GM20431 (cell line): ENCODE results near the gene PHC1.

Source experiments
- in situ Hi-C: fragments of 300-500 bp; cut with MseI, MboI; formaldehyde crosslinking; loops from one replicate; pipeline ENCODE4 v1.15.0; 2020; ENCODE audit warnings: low sequenced_read_pairs; ENCODE audit not compliant: unreplicated experiment

The PHC1 gene

GRCh38 chr12:8914033-8914715, at the start of gene PHC1:
TSS of gene PHC1 (plus strand) at chr12:8914509. CDS start at chr12:8917678, 3,169 bp downstream.
- in situ Hi-C loops, result loop anchor here (25.0 kb wide), 1 partner anchor 123 kb away; no protein-coding TSS in a partner anchor

- in situ Hi-C loops, result loop anchor here (25.0 kb wide), 1 partner anchor 179 kb away; the partner anchor contains the start of gene RIMKLB
These were observed 47.9 kb upstream of the PHC1 start for GRCh38 chr12:8866429-8866828.

GRCh38 chr12:8867009-8867408, 47.3 kb upstream of the PHC1 start:
- in situ Hi-C loops, result loop anchor here (25.0 kb wide), 1 partner anchor 180 kb away; the partner anchor contains the start of gene RIMKLB

GRCh38 chr12:8867786-8868185, 46.5 kb upstream of the PHC1 start:
- in situ Hi-C loops, result loop anchor here (25.0 kb wide), 1 partner anchor 180 kb away; the partner anchor contains the start of gene RIMKLB

DNA sequence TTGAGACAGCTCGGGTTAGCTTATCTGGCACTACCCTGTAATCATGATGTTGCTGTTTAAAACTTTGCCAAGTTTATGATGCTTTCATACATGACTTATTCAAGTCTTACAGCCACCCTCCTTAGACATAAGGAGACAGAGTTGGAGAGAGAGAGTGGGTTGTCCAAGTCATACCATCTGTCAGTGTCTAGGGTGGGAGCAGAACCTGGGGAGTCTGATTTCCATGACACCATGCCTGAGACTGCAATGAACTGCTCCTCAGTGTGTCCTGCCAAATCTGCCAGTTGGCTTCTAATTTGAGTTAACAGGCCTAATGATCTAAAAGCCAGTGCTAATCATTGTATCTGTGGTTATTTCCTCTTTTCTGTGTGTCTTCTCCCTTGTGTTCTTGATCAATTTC, 43.7 kb upstream of the PHC1 start:
- in situ Hi-C loops, result loop anchor here (25.0 kb wide), 1 partner anchor 183 kb away; the partner anchor contains the start of gene RIMKLB

- in situ Hi-C loops, result loop anchor here (25.0 kb wide), 1 partner anchor 184 kb away; the partner anchor contains the start of gene RIMKLB
These were observed 43.2 kb upstream of the PHC1 start for GRCh38 chr12:8871068-8871467.

GRCh38 chr12:8876887-8877286, 37.4 kb upstream of the PHC1 start:
- in situ Hi-C loops, result loop anchor here (25.0 kb wide), 1 partner anchor 340 kb away; the partner anchor contains the start of gene CLEC4E

GRCh38 chr12:8886502-8887284, 27.6 kb upstream of the PHC1 start:
- in situ Hi-C loops, result loop anchor here (25.0 kb wide), 1 partner anchor 349 kb away; the partner anchor contains the start of gene CLEC4E

GRCh38 chr12:8887285-8887715, 27.0 kb upstream of the PHC1 start:
- in situ Hi-C loops, result loop anchor here (25.0 kb wide), 1 partner anchor 350 kb away; the partner anchor contains the start of gene CLEC4E

GRCh38 chr12:8890313-8891085, 23.8 kb upstream of the PHC1 start:
- in situ Hi-C loops, result loop anchor here (25.0 kb wide), 1 partner anchor 353 kb away; the partner anchor contains the start of gene CLEC4E

DNA sequence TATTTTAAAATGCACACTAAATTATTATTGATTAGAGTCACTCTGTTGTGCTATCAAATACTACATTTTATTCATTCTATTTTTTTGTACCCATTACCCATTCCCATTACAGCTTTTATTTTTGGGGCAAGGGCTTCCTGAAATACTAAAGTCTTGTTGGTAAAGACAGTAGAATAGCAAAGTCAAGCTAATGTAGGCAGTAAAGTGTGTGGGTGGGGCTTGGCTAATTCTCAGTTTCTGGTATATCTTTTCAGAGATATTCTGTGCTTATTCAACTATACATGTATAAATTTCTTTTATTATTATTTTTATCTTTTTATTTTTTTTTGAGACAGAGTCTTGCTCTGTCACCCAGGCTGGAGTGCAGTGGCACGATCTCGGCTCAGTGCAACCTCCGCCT, 22.3 kb upstream of the PHC1 start:
- in situ Hi-C loops, result loop anchor here (25.0 kb wide), 1 partner anchor 355 kb away; the partner anchor contains the start of gene CLEC4E

GRCh38 chr12:8894378-8894777, 19.9 kb upstream of the PHC1 start:
- in situ Hi-C loops, result loop anchor here (25.0 kb wide), 1 partner anchor 357 kb away; the partner anchor contains the start of gene CLEC4E

DNA sequence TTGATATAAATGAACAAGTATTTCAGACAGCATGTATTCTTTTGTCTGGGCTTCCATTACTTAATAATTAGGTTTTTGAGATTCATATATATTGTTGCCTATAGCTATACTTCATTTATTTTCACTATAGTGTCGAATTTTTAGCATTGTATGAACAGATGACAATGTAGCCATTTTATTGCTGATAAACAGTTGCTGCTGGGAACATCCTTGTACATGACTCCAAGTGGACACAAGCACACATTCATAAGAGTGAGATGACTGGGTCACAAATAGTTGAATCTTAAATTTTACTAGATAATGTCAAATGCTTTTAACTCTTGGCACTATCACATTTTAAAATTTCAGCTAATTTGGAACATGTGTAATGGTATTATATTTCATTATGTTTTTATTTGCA, 19.3 kb upstream of the PHC1 start:
- in situ Hi-C loops, result loop anchor here (25.0 kb wide), 1 partner anchor 358 kb away; the partner anchor contains the start of gene CLEC4E

DNA sequence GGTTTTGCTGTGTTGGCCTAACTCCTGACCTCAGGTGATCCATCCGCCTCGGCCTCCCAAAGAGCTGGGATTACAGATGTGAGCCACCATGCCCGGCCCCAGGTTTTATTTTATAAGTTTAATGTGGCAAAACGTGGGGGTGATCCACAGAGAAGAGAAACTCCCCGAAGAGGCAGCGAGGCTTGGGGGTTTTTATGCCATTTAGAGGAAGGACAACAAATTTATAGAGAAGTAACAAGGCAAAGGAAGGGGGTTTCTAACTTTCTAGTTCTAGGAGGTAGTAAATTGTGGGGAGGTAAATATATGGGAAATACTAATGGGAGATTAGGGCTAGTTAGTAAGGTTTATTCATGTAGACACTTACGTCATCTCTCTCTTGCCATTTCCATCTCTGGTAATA, 17.2 kb upstream of the PHC1 start:
- in situ Hi-C loops, result loop anchor here (25.0 kb wide), 1 partner anchor 360 kb away; the partner anchor contains the start of gene CLEC4E

DNA sequence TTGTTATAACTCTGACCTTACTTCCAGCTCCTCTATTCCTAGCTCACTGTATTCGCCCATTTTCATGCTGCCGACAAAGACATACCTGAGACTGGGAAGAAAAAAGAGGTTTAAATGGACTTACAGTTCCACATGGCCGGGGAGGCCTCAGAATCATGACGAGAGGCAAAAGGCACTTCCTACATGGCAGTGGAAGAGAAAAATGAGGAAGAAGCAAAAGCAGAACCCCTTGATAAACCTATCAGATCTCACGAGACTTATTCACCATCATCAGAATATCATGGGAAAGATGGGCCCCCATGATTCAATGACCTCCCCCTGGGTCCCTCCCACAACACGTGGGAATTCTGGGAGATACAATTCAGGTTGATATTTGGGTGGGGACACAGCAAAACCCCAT, 14.5 kb upstream of the PHC1 start:
- in situ Hi-C loops, result loop anchor here (25.0 kb wide), 2 partner anchors 137 to 363 kb away; partner anchors contain the start of gene CLEC4E

DNA sequence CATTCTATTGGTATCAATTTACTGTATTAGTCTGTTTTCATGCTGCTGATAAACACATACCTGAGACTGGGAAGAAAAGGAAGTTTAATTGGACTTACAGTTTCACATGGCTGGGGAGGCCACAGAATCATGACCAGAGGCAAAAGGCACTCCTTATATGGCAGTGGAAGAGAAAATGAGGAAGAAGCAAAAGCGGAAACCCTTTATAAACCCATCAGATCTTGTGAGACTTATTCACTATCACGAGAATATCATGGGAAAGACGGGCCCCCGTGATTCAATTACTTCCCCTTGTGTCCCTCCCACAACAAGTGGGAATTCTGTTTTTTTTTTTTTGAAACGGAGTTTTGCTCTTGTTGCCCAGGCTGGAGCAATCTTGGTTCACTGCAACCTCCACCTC, 11.6 kb upstream of the PHC1 start:
- in situ Hi-C loops, result loop anchor here (25.0 kb wide), 1 partner anchor 135 kb away; no protein-coding TSS in a partner anchor

DNA sequence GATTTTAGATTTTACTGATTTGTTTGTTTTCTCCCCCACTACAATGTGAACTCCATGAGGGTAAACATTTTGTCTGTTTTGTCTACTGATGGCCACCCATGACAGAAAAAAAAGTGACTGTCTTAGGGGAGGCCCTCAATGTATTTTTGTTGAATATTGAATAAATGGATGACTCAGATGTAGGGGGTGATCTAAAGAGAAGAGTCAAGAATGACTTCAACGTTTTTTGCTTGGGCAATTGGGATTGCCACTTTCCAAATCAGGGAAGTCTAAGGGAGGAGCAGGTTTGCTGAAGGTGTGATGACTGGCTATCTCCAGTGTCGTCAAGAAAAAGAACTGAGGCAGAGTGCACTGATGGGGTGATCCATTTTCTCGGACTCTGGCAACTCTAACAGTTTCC, 10.7 kb upstream of the PHC1 start:
- in situ Hi-C loops, result loop anchor here (25.0 kb wide), 1 partner anchor 134 kb away; no protein-coding TSS in a partner anchor

GRCh38 chr12:8904665-8905064, 9.6 kb upstream of the PHC1 start:
- in situ Hi-C loops, result loop anchor here (25.0 kb wide), 1 partner anchor 133 kb away; no protein-coding TSS in a partner anchor

- in situ Hi-C loops, result loop anchor here (25.0 kb wide), 1 partner anchor 132 kb away; no protein-coding TSS in a partner anchor
These were observed 8.8 kb upstream of the PHC1 start for GRCh38 chr12:8905546-8905945.
